Endothelial cell of umbilical vein (primary cell): Measurements from ENCODE around the gene CYP8B1.

ENCODE experiments used
- CTCF ChIP-seq, 2 donors: IDR thresholded peaks; 1 replicate in 1 of 2; 2 replicates in 1 of 2; pipeline ENCODE4 v1.5.1; 2011; ENCODE audit warnings: low read length in 2 of 2, mild to moderate bottlenecking in 2 of 2, moderate library complexity in 2 of 2, control low read depth in 1 of 2, inconsistent platforms in 1 of 2, low read depth in 1 of 2; ENCODE audit not compliant: insufficient read depth in 1 of 2; ENCODE audit errors: extremely low read depth in 1 of 2
- EZH2 ChIP-seq: IDR thresholded peaks from 2 replicates; pipeline ENCODE4 v1.6.1; 2012; ENCODE audit warnings: borderline replicate concordance, low read depth, mild to moderate bottlenecking, moderate library complexity, low read length, inconsistent platforms; ENCODE audit not compliant: severe bottlenecking
- JUN ChIP-seq: IDR thresholded peaks from 2 replicates; pipeline ENCODE4 v1.6.1; 2011; ENCODE audit warnings: borderline replicate concordance, low read depth; ENCODE audit not compliant: insufficient read length, insufficient read depth
- MYC ChIP-seq: IDR thresholded peaks from one replicate; pipeline ENCODE4 v1.6.1; 2011; ENCODE audit warnings: mild to moderate bottlenecking, low read depth, low read length
- POLR2A ChIP-seq: IDR thresholded peaks from 2 replicates; pipeline ENCODE4 v1.6.1; 2012; ENCODE audit warnings: low read depth, mild to moderate bottlenecking, control low read depth, low read length
- POLR2AphosphoS5 ChIP-seq: IDR thresholded peaks from 2 replicates; pipeline ENCODE4 v1.6.1; 2012; ENCODE audit warnings: low read depth, mild to moderate bottlenecking, control low read depth, low read length, moderate library complexity; ENCODE audit not compliant: insufficient read depth

GRCh38 chr3:42914771-42915515 is 39.3 kb upstream of the CYP8B1 start:
- no peak for TF ChIP-seq CTCF (IDR thresholded peaks at IDR 0.05; ENCODE audit: extremely low read depth in 1 of 2, insufficient read depth in 1 of 2, low read depth in 1 of 2, low read length in 2 of 2)
- TF ChIP-seq POLR2AphosphoS5: no peak
- TF ChIP-seq POLR2A: no peak
- no peak for TF ChIP-seq EZH2
- no peak for TF ChIP-seq MYC
- no peak for TF ChIP-seq JUN
